Mesenchymal stem cell (in vitro differentiated cells and primary cell): Measurements from ENCODE around the gene SPATA9.

ENCODE experiments used
- DNase-seq: peaks from one replicate; pipeline ENCODE4 v3.0.0-alpha.2; 2013
- H2AFZ ChIP-seq: one replicate; pipeline ENCODE4 v1.6.1; 2013; ENCODE audit warnings: low read depth, mild to moderate bottlenecking, control low read depth, inconsistent platforms, low read length, moderate library complexity
- H2AK5ac ChIP-seq: 2 replicates; pipeline ENCODE4 v1.6.1; 2013; ENCODE audit warnings: low read length, moderate library complexity, mild to moderate bottlenecking, inconsistent platforms; ENCODE audit not compliant: severe bottlenecking
- H2BK120ac ChIP-seq: one replicate; pipeline ENCODE4 v1.6.1; 2013; ENCODE audit warnings: low read depth, mild to moderate bottlenecking, inconsistent platforms, low read length, moderate library complexity
- H2BK12ac ChIP-seq, 2 experiments: one replicate each; pipeline ENCODE4 v1.6.1; 2013; ENCODE audit warnings: inconsistent platforms in 2 of 2, low read length in 2 of 2, mild to moderate bottlenecking in 2 of 2, moderate library complexity in 2 of 2, control low read depth in 1 of 2
- H2BK15ac ChIP-seq: one replicate; pipeline ENCODE4 v1.6.1; 2013; ENCODE audit warnings: mild to moderate bottlenecking, low read depth, inconsistent platforms; ENCODE audit not compliant: poor library complexity, severe bottlenecking
- H2BK5ac ChIP-seq: 2 replicates; pipeline ENCODE4 v1.6.1; 2013; ENCODE audit warnings: low read depth, mild to moderate bottlenecking, low read length, control low read depth, inconsistent platforms; ENCODE audit not compliant: poor library complexity, severe bottlenecking
- H3K14ac ChIP-seq, 2 experiments: one replicate each; pipeline ENCODE4 v1.6.1; 2013; ENCODE audit warnings: inconsistent platforms in 2 of 2, low read length in 2 of 2, control low read depth in 1 of 2, mild to moderate bottlenecking in 1 of 2, moderate library complexity in 1 of 2
- H3K18ac ChIP-seq, 2 experiments: one replicate each; pipeline ENCODE4 v1.6.1; 2013; ENCODE audit warnings: inconsistent platforms in 2 of 2, low read length in 2 of 2, control low read depth in 1 of 2, low read depth in 1 of 2, mild to moderate bottlenecking in 1 of 2
- H3K23ac ChIP-seq, 2 experiments: one replicate each; pipeline ENCODE4 v1.6.1; 2013; ENCODE audit warnings: inconsistent platforms in 2 of 2, low read length in 2 of 2, mild to moderate bottlenecking in 2 of 2, moderate library complexity in 2 of 2, control low read depth in 1 of 2
- H3K27ac ChIP-seq: 2 replicates; pipeline ENCODE4 v1.5.1; 2013; ENCODE audit warnings: mild to moderate bottlenecking, moderate library complexity, low read length, control low read depth, inconsistent platforms; ENCODE audit not compliant: poor library complexity, severe bottlenecking
- H3K27me3 ChIP-seq, 2 experiments: 2 replicates each; pipeline versions ENCODE4 v1.6.1 to v1.7.0; 2013; ENCODE audit warnings: low read length in 2 of 2, mild to moderate bottlenecking in 2 of 2, moderate library complexity in 2 of 2, control low read depth in 1 of 2, inconsistent platforms in 1 of 2; ENCODE audit not compliant: control insufficient read depth in 1 of 2, insufficient read depth in 1 of 2
- H3K36me3 ChIP-seq, 2 experiments: 2 replicates each; pipeline versions ENCODE4 v1.6.1 to v1.7.0; 2013; ENCODE audit warnings: low read length in 2 of 2, control low read depth in 1 of 2, inconsistent platforms in 1 of 2, low read depth in 1 of 2, mild to moderate bottlenecking in 1 of 2; ENCODE audit not compliant: insufficient read depth in 2 of 2, control insufficient read depth in 1 of 2
- H3K4ac ChIP-seq, 2 experiments: one replicate each; pipeline ENCODE4 v1.6.1; 2013; ENCODE audit warnings: inconsistent platforms in 2 of 2, low read length in 2 of 2, mild to moderate bottlenecking in 2 of 2, moderate library complexity in 2 of 2, control low read depth in 1 of 2, low read depth in 1 of 2
- H3K4me1 ChIP-seq: 2 replicates; pipeline ENCODE4 v1.6.1; 2013; ENCODE audit warnings: low read depth, low read length, control low read depth; ENCODE audit not compliant: control insufficient read depth, insufficient read depth
- H3K4me2 ChIP-seq: 2 replicates; pipeline ENCODE4 v1.6.1; 2013; ENCODE audit warnings: low read length, mild to moderate bottlenecking, inconsistent platforms; ENCODE audit not compliant: poor library complexity, severe bottlenecking
- H3K4me3 ChIP-seq, 2 experiments: 2 replicates each; pipeline versions ENCODE4 v1.5.1 to v1.7.0; 2013; ENCODE audit warnings: low read length in 2 of 2, mild to moderate bottlenecking in 2 of 2, control low read depth in 1 of 2, low read depth in 1 of 2; ENCODE audit not compliant: insufficient read depth in 1 of 2
- H3K79me1 ChIP-seq: replicated peaks from 2 replicates; pipeline ENCODE4 v1.6.1; 2013; ENCODE audit warnings: mild to moderate bottlenecking, control low read depth, low read length, inconsistent platforms; ENCODE audit not compliant: poor library complexity, severe bottlenecking
- H3K9ac ChIP-seq: 2 replicates; pipeline ENCODE4 v1.7.0; 2013; ENCODE audit warnings: mild to moderate bottlenecking, low read length, moderate library complexity
- H3K9me3 ChIP-seq: 2 replicates; pipeline ENCODE4 v1.7.0; 2013; ENCODE audit warnings: mild to moderate bottlenecking, low read length; ENCODE audit not compliant: control insufficient read depth
- H4K8ac ChIP-seq: one replicate; pipeline ENCODE4 v1.6.1; 2013; ENCODE audit warnings: inconsistent platforms, mild to moderate bottlenecking, low read length, moderate library complexity
- H4K91ac ChIP-seq: one replicate; pipeline ENCODE4 v1.6.1; 2013; ENCODE audit warnings: mild to moderate bottlenecking, low read length, inconsistent platforms
- WGBS: methylation state at CpG from one replicate; pipeline ENCODE4 v1.1.7; 2013; ENCODE audit warnings: mixed read lengths; 5-methylcytosine and 5-hydroxymethylcytosine counted together

The SPATA9 gene

DNA sequence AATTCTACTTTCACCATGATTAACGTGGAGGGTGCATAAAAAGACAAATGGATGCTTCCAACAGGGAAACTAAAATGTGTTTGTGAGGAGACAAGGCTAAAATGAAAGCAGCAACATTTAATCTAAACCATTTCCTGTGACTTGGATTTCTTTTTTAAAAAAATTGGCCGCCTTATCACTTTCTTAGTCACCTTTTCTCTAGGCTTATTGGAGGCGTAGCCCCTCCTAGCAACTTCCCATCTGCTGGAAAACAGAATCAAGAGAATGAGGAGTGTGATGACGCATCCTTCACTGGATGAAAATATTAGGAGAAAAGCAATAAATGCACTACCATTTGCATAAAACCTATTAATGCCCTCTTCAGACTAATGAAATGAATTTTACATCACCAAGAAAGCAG lies 63.7 kb downstream of the SPATA9 start:
- no peak overlapping the region for H3K18ac ChIP-seq
- H3K14ac ChIP-seq = no peak overlapping the region
- no peaks in the 10 kb centered on the region for H3K9me3 ChIP-seq
- no peak overlapping the region for H3K4ac ChIP-seq
- peaks cover 19% of the 10 kb centered on the region for H3K4me1 ChIP-seq
- no peaks in the 10 kb centered on the region for H3K79me1 ChIP-seq
- no peak overlapping the region for H4K8ac ChIP-seq
- H3K27ac ChIP-seq = no peak overlapping the region
- H3K36me3 ChIP-seq = peaks cover 0 to 8% of the 10 kb centered on the region in 2 experiments
- peaks cover 0 to 6% of the 10 kb centered on the region in 2 experiments for H3K27me3 ChIP-seq
- H2BK12ac ChIP-seq = no peak overlapping the region
- no peak overlapping the region for H3K4me2 ChIP-seq
- H2BK120ac ChIP-seq = no peak overlapping the region
- H2AFZ ChIP-seq = no peak overlapping the region
- 85% methylated on average over 3 of the region's 4 CpGs for WGBS
- no peak overlapping the region for H2BK15ac ChIP-seq
- peak overlapping the region in 1 of 2 experiments; percentile 78 for H3K4me3 ChIP-seq
- no peak for DNase-seq
- no peak overlapping the region for H4K91ac ChIP-seq
- no peak overlapping the region for H2BK5ac ChIP-seq
- H2AK5ac ChIP-seq = no peak overlapping the region
- peak overlapping the region; percentile 84 for H3K9ac ChIP-seq
- H3K23ac ChIP-seq = no peak overlapping the region

DNA sequence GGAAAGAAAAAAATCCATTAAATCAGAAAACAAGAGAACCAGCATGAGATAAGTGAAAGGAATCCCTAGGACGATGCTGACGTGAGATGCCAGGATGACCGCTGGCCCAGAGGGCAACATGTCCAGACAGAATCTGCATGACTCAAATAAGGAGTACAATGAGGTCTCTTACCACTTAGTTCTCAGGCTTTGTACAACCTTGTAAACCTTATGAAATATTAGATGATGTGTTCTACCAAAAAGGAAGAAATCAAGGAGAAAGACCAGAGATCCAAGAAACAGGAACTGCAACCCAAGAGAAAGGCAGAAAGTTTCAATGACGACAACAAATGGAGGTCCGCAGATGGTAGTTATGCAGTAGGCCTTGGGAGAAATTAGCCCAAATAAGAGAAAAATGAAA lies 65.7 kb downstream of the SPATA9 start:
- Histone ChIP-seq H3K4ac (no peak overlapping the region), H2BK5ac (no peak overlapping the region), H3K4me2 (no peak overlapping the region), H2BK120ac (no peak overlapping the region), H3K14ac (no peak overlapping the region), H3K18ac (no peak overlapping the region), H3K36me3 (peaks cover 0 to 8% of the 10 kb centered on the region in 2 experiments), H2AFZ (no peak overlapping the region), H3K27me3 (peaks cover 0 to 6% of the 10 kb centered on the region in 2 experiments), H2BK12ac (no peak overlapping the region), H3K4me3 (no peak overlapping the region), H3K23ac (no peak overlapping the region), H3K9ac (no peak overlapping the region), H2BK15ac (no peak overlapping the region), H2AK5ac (no peak overlapping the region), H3K9me3 (peaks cover 7% of the 10 kb centered on the region), H3K79me1 (no peaks in the 10 kb centered on the region), H4K8ac (no peak overlapping the region), H3K27ac (no peak overlapping the region), H4K91ac (no peak overlapping the region), H3K4me1 (peaks cover 19% of the 10 kb centered on the region)
- no peak for DNase-seq
- 86% methylated on average over 5 of the region's 5 CpGs for WGBS

DNA sequence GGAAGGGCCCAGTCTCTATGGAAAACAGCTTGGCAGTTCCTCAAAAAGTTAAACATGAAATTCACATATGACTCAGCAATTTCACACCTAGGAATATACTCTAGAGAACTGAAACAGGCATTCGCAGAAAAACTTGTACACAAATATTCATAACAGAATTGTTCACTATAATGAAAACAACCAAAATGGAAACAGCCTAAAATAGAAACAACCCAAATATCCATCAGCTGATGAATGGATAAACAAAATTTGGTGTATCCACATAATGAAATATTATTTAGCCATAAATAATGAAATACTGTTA lies 67.7 kb downstream of the SPATA9 start:
- DNase-seq = no peak
- no peak overlapping the region for H2BK120ac ChIP-seq
- no peak overlapping the region for H2BK15ac ChIP-seq
- H3K27me3 ChIP-seq = peaks cover 0 to 5% of the 10 kb centered on the region in 2 experiments
- WGBS = 82% methylated on average over 1 of the region's 1 CpG
- no peak overlapping the region for H4K8ac ChIP-seq
- H2AK5ac ChIP-seq = no peak overlapping the region
- no peak overlapping the region for H3K18ac ChIP-seq
- no peak overlapping the region for H3K4ac ChIP-seq
- no peak overlapping the region for H3K14ac ChIP-seq
- no peak overlapping the region for H2BK5ac ChIP-seq
- no peak overlapping the region for H3K9ac ChIP-seq
- no peak overlapping the region for H2AFZ ChIP-seq
- H3K4me2 ChIP-seq = no peak overlapping the region
- H3K4me1 ChIP-seq = peaks cover 5% of the 10 kb centered on the region
- no peaks in the 10 kb centered on the region for H3K36me3 ChIP-seq
- H4K91ac ChIP-seq = no peak overlapping the region
- no peaks in the 10 kb centered on the region for H3K79me1 ChIP-seq
- no peak overlapping the region for H2BK12ac ChIP-seq
- peaks cover 7% of the 10 kb centered on the region for H3K9me3 ChIP-seq
- no peak overlapping the region for H3K23ac ChIP-seq
- no peak overlapping the region for H3K27ac ChIP-seq
- H3K4me3 ChIP-seq = no peak overlapping the region

DNA sequence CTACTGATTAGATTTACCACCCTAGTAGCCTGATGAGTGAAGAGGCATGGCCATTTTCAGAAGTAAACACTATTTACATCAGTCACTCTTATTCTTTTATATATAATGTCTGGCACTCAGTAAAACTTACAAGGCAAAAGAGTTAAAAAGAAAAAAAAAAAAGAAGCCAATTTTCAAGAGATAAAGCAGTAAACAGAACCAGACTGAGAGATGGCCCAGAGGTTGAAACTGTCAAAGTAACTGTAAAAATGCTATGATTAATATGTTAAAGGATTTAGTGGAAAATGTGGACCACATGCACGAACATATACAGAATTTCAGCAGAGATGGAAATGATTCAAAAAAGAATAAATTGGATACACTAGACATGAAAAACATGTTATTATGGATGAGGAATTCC lies 69.3 kb downstream of the SPATA9 start:
- H2BK5ac ChIP-seq = no peak overlapping the region
- no peak overlapping the region for H4K91ac ChIP-seq
- no peak overlapping the region for H2AFZ ChIP-seq
- H3K36me3 ChIP-seq = no peaks in the 10 kb centered on the region
- no peak overlapping the region for H4K8ac ChIP-seq
- no peak overlapping the region for H3K18ac ChIP-seq
- H2BK15ac ChIP-seq = no peak overlapping the region
- H3K4me2 ChIP-seq = no peak overlapping the region
- H2BK12ac ChIP-seq = no peak overlapping the region
- DNase-seq = no peak
- 100% methylated on average over 1 of the region's 1 CpG for WGBS
- no peak overlapping the region for H3K9ac ChIP-seq
- H3K4me3 ChIP-seq = no peak overlapping the region
- peaks cover 7% of the 10 kb centered on the region for H3K9me3 ChIP-seq
- no peaks in the 10 kb centered on the region for H3K79me1 ChIP-seq
- H2BK120ac ChIP-seq = no peak overlapping the region
- H3K23ac ChIP-seq = no peak overlapping the region
- no peaks in the 10 kb centered on the region for H3K4me1 ChIP-seq
- no peak overlapping the region for H3K27ac ChIP-seq
- no peaks in the 10 kb centered on the region for H3K27me3 ChIP-seq
- no peak overlapping the region for H3K4ac ChIP-seq
- no peak overlapping the region for H3K14ac ChIP-seq
- H2AK5ac ChIP-seq = no peak overlapping the region
